Endometrial microvascular endothelial cells (primary cell): ENCODE measurements around the gene RAB28. TPM values are rescaled to one million over a fixed set of nuclear protein-coding genes. Genes with fewer than 3 reads are reported as not detected.

Experiments
- in situ Hi-C: cut with HindIII; loops from 2 replicates; pipeline ENCODE4 v1.10.0; 2017; ENCODE audit warnings: low sequenced_read_pairs, low pct_unique_long_range_greater_than_20kb; ENCODE audit errors: inconsistent ontology term
- total RNA-seq: library from RNA; depleted of rRNA; stranded (reverse); fragments of >200 nt; gene quantifications from one replicate; pipeline ENCODE4 v1.2.3, GENCODE V29; 2015; ENCODE audit errors: inconsistent ontology term

The RAB28 gene
- total RNA-seq, 1 donor from 2014 or later = 18.8 TPM

DNA sequence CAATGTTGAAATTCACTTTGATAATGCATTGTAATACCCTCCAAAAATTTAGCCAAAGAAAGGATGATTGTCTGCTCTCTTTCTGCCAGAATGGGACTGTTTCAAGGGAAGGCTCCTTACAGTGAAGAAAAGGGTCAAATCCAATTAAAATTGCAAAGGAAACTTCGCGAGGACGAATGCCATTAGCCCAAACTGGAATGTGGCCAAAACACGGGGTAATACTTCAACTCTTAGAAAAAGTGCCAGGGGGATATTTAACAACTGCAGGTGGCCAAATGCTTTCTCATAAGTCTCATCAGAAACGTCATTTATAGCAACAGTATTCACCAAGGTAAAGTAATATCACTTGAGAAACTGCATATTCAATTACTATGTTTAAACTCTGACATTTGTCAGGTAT lies 31.1 kb upstream of the RAB28 start:
- in situ Hi-C loops = no loop called here

DNA sequence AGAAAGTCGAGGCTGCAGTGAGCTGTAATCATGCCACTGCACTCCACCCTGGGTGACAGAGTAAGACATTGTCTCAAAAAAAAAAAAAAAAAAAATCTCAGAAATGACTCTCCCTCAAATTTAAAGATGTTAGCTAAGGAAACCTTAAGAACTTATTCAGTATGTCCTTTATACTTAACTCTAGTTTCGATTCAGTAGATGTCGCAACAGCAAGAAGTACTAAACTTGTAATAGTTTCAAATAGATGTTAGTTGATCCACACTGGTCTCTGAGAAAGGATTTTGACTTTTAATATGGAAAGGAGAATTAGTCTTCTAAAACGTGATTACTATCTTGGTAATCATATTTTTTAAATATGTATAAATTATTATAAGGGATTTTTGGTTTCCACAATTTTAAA lies 30.6 kb upstream of the RAB28 start:
- in situ Hi-C loops = no loop called here

DNA sequence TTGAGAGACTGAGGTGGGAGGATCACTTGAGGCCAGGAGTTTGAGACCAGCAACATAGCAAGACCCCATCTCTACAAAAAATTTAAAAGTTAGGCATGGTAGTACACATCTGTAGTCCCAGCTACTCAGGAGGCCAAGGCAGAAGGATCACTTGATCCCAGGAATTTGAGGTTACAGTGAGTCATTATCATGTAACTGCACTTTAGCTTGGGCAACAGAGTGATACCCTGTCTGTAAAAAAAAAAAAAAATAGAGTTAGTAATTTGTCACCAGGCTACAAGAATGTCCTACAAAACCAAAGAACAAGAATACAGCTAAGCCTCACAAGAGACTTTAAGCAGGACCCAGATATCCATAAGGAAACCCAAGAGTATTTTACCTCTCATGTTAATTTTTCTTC lies 27.0 kb upstream of the RAB28 start:
- in situ Hi-C loops = no loop called here

DNA sequence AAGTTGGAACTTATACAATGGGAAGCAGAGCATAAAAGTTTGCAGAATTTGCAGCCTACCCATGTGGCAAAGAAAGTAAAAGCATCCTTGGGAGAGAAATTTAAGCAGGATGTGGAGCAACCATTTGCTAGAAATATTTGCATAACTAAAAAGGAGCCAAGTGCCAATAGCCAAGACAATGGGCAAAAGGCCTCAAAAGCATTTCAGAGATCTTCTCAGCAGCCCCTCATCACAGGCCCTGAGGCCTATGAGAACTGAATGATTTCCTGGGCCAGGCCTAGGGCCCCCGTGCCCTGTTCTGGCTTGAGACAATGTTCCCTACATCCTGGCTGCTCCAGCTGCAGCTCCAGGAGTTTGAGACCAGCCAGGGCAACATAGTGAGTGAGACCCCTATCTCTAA lies 25.3 kb upstream of the RAB28 start:
- in situ Hi-C loops = no loop called here

DNA sequence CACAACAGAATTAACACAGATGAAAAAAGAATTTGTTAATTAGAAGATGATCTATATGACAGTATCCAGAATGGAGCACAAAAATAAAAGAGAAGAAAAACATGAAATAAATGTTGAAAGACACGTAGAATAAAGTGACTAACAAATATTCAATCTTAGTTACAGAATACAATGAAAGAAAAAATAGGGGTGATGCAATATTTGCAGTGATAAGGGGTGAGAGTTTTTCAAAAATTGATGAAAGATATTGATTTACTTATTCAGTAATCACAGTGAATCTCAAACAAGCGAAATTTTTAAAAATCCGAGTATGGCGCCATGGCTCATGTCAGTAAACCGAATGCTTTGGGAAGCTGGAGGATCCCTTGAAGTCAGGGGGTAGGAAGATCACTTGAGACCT lies 20.2 kb upstream of the RAB28 start:
- in situ Hi-C loops = no loop called here

DNA sequence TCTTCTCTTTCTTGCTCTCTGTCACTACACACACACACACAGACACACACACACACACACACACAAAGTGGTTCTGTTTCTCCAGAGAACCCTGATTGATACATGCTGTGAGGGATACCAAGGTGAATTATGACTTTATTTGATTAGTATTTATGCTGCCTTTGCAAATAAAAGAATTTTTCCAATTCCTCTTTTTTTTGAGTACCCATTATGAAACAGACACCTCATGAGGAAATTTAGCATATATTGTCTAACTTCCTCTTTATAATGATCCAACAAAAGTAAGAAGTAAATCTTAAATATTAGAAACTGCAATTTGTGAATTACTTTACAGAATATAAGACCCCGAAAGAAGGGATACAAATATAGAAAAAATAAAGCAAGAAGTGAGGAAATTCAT lies 14.3 kb upstream of the RAB28 start:
- in situ Hi-C loops = no loop called here

DNA sequence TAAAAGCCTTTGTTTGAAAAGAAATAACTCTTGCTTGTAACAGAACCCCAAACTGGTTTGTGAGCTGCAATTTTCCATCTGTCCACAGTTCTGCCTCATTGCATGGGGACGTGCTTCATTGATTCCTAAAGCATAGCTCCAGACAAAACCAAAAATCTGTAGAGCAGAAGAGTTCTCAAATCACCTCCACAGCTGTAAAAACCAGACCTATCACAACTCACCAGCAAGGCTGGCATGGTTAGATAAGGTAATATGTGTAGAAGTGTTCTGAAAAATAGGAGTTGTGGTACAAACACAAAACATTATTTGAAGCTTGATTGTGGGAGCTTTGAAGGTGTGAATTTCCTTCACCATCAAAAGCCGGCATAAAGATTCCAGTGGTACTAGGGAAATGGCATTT lies 12.5 kb upstream of the RAB28 start:
- in situ Hi-C loops = no loop called here

DNA sequence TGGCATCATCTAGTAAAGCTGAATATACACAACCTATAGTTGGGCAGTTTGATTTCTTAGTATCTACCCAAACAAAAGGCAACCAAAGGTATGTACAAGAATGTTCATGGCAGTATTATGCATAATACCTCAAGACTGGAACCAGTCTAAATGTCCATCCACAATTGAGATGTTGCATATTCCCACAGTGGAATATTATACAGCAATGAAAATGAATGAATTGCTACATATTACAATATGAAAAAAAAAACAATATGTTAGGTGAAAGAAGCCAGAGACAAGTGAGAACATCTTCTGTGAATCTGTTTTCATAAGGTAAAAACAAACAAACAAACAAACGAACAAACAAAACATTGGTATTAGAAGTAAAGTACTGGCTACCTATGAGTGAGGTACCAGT lies 11.6 kb upstream of the RAB28 start:
- in situ Hi-C loops = no loop called here

DNA sequence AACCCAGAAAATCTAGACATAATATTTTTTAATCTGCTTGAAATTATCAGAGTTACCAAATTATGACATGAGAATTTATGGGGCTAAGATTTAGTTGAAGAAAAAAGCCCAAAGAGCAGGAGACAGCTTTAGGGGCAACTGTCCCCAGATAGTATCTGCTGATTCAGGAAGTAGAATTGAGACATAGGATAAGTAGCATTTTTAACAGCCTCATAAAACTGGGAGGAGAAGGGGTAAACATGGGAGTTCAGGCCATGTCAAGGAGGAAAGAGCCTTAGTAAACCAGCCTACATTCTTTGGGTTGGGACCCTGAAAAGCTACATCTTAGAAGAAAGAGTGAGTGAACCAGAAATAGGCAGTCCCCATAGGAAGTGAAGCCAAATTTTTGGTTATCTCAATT lies 9.7 kb upstream of the RAB28 start:
- in situ Hi-C loops = no loop called here

DNA sequence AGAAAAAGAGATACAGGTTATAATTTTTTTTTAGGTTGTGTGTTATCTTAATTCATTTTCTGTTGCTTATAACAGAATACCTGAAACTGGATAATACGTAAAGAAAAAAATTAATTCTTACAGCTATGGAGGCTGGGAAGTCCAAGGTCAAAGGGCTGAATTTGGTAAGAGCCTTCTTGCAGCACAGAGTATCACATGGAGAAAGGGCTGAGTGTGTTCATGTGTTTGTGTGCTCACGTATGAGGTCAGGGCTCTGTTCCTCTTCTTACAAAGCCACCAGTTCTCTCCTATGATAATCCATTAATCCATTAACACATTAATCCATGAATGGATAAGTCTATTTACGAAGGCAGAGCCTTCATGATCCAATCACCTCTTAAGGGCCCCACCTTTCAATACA lies 8.6 kb upstream of the RAB28 start:
- in situ Hi-C loops = no loop called here

DNA sequence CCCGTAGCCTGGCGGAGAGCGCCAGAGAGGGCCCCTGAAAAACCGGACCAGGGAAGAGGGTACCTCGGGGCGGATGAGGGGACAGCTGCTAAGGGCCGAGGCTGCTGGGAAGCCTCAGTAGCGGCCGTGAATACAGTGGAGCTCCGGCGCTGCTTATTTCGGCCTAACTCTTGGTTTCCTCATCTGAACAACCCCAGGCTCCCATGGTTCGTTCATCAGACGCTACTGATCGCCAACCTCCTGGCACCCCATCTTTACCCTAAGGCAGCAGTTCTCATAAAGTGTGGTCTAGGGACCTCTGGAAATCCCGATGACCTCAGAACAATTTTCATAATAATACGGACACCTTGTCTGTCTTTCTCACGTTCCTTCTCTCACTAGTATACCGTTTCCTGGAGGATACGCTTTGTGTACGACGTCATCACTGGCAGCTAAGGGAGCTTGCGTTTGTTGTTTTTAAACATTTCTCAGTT lies 645 bp upstream of the RAB28 start:
- in situ Hi-C loops = no loop called here

DNA sequence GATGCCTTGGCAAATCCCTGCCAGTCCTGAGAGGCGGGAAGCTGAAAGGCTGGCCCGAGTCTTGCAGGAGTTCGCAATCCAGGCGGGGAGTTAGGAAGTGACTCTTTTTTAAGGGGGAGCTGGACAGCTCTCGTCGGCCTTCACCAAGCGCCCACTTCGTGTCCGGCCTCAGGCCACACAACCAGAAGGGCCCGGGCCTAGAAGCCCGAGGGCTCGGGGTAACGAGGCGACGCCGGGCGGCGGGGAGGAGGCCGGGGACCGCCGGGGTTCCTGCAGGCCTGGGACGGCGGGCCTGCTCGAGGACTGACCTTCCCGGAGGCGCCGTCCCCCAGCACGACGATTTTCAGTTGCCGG lies 395 bp downstream of the RAB28 start:
- in situ Hi-C loops = no loop called here

DNA sequence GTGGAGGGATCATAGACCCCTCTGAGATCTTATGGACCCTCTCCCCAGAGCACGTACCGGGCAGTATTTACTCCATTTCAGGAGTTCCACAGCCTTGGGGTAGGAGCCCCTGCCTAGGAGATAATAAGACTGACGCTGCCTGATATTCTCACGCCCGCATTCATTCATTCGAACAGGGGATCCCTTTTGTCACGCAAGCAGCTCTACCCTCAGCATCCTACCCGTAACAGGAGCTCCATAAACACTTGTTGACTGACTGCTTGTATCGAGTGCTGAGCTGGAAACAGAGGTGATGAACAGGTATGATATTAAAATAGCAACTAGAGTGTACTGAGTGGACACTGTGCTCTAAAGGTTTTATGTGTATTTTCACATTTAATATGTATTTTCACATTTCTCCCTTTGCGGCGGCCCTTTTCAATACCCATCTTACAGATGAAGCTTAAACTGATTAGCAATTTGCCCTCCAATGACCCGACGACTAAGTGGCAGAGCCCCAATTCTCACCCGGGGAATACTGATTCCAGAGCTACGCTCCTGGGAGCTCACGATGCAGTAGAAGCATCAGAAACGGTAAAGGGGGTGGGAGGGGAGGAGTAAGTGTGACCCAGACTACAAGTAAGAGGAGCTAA lies 888 bp downstream of the RAB28 start:
- in situ Hi-C loops = no loop called here

DNA sequence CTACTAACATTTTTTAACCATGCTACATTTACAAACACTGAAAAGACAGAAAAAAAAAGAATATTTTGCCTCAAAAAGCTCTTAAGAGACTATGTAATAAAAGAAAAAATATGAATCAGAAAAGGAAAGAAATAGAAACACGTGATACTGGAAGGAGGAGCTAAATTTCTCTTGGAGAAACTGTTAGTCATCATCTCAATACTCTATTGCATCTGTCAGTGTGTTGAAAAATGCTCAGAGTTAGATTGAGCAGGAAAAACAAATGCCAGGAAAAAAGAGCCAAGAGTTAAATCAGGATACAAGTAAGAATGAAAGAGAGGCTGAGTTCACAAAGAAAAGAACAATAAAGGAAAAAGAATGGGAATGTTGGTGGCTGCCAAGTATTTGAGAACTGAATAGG lies 2.6 kb downstream of the RAB28 start:
- in situ Hi-C loops = no loop called here

DNA sequence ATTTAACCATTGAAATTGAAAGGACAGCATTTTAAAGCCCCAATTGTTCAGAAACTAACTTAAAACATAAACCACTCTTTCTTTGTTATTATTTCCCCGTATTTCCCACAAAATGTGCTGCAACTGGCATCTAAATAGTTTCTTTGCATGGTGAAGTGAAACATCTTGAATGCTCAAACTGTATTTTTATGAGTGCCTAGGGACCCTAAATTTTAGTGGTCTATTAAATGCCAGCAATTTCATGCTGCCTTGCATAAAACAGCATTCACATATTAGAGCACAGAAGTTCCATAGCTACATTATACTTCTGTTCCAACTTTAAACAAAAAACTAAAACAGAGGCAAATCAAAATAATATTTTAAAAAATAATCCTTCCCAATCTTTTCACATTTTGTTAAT lies 5.4 kb downstream of the RAB28 start:
- in situ Hi-C loops = no loop called here

DNA sequence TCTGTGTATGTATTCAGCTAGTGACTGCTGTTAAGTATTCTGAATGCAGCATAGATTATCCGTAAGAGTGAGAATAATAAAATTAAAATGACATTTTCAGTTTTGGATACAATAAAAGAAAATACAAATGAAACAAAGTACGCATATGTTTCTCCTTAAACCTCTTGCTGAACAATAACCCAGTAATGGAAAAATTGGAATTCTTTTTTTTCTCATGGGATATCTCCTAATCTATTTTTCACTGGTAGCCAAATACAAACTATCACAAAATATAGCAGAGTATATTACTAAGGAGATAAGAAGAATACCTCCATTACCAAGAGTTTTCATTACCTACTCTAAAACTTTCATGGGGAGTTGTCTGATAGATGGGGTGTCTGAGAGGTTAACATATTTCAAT lies 6.0 kb downstream of the RAB28 start:
- in situ Hi-C loops = no loop called here

DNA sequence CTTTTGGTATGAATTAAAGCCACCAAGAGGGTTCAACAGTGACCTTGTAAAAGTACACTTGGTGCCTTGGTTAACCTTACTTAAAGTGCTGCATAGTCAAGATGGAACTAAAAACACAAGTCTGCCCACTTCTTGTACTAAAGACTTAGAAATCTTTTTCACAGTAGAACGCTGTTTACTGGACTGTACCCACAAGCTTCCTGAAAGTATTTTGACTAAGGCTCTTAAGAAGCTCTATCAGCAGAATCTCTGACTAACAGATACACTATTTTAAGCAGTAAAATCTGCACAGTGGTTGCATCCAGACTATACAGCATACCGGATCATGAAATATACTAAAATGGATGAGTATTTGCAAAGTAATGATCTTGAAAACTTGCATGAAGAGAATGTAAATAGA lies 7.2 kb downstream of the RAB28 start:
- in situ Hi-C loops = no loop called here

DNA sequence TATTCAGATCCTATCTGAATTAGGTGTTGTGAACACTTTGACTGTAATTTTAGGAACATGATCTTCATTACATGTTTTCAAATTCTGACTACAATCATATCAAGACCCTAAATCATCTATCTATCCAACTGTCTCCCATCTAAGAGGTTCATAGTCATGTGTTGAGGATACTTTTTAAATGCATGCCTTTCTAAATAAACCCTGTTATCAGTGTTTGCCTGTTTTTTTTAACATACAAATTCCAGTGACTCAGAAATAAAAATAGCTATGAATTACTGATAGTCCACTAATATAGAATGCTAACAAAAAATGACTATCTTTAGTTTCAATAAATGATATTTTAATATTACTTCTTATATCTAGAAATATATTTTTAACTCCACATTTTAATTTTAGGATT lies 8.0 kb downstream of the RAB28 start:
- in situ Hi-C loops = no loop called here

DNA sequence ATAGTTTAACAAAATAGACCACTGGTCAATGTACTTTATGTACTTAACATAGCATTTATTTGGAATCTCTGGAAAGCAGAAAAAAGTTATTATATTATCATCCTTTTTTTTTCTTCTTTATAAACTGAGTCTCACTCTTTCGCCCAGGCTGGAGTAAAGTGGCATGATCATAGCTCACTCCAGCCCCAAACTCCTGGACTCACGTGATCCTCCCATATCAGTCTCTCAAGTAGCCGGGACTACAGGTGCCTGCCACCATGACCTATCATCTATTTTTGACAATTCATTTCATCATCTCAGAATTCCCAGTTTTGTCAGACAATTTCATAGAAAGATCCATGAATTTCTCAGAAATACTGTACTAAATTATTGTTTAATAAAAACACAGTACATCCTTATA lies 12.7 kb downstream of the RAB28 start:
- in situ Hi-C loops = no loop called here

DNA sequence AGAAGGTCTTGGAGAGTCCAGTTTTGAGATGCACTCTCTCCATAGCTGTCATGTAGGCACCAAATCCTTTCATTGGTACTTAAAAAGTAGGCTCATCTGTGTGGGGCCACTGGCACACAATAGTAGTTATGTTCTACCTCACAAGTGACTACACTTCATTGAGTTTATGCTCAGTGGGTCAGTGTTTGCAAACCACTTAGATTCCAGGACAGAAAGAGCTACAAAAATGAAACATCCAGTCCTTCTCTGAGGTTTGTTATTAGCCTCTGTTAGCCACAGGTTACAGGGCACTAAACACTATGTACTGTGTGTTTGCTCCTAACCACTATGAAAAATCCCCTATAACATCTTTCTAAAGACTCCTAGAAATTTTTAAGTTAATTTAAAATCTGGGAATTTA lies 13.8 kb downstream of the RAB28 start:
- in situ Hi-C loops = no loop called here

DNA sequence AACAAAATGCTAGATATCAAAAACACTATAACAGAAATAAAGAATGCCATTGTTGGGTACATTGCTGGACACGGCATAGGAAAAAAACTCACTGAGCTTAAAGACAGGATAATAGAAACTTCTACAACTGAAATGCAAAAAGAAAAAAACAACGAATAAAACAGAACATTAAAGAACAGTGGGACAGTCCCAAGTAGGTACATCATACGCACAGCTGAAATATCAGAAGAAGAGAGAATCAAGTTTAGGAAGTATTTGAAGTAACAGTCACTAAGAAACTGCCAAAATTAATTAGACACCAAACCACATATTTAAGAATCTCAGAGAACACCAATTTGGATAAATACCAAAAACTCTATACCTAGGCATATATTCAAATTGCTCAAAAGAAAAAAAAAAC lies 19.2 kb downstream of the RAB28 start:
- in situ Hi-C loops = no loop called here

DNA sequence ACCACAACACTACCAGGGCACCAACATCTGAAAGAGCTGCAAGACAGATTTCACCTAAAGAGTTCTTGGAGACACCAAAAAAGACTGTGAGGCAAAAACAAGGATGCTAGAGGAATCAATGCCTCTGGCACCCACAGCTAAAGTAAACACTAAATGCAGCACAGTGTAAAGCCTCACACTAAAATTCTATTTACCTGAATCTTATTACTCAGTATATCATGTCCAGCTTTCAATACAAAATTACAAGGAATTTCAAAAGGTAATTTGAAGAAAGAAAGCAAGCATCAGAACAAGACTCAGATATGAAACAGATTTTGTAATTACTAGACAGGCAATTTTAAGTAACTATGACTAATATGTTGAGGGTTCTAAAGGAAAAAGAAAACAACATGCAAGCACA lies 19.6 kb downstream of the RAB28 start:
- in situ Hi-C loops = no loop called here
